ENCODE measurements around the gene KIAA2012. TPM values are rescaled to one million over a fixed set of nuclear protein-coding genes. Genes with fewer than 3 reads are reported as not detected.

KIAA2012 gene
- total RNA-seq = not detected in 2 replicates

DNA sequence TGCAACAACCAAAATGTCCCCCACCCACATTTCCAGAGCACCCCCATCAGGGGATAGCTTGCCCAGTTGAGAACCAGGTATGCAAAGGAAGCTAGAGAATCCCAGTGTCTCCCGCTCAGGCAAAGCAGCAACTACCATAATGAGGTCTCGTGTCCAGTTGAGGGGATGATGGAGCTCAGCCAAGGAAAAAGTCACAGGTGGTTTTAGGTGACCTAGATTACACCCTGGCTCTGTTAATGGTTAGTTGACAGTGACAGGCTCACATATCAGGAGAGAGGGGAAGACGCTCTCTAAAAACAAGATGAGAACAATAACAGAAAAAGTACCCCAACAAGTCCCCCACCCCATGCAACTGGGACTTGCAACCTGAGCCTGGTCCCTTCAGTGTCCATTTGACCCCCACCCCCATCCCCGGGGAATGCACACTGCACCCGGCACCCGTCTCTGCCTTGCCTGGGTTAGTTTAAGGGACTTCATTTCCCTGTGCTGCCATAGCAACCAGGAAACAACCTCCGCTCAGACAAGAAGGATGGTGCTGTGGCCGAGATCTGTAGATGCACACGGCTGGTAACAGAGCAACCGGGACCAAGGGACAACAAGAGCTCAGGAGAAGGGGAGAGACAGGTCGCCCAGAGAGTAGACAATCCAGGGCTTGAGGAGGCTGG, at the start of gene KIAA2012:
TSS of gene KIAA2012 (plus strand) at position 519 of the 665 bp plus-strand sequence. CDS start 373 bp downstream, outside the sequence.

DNA sequence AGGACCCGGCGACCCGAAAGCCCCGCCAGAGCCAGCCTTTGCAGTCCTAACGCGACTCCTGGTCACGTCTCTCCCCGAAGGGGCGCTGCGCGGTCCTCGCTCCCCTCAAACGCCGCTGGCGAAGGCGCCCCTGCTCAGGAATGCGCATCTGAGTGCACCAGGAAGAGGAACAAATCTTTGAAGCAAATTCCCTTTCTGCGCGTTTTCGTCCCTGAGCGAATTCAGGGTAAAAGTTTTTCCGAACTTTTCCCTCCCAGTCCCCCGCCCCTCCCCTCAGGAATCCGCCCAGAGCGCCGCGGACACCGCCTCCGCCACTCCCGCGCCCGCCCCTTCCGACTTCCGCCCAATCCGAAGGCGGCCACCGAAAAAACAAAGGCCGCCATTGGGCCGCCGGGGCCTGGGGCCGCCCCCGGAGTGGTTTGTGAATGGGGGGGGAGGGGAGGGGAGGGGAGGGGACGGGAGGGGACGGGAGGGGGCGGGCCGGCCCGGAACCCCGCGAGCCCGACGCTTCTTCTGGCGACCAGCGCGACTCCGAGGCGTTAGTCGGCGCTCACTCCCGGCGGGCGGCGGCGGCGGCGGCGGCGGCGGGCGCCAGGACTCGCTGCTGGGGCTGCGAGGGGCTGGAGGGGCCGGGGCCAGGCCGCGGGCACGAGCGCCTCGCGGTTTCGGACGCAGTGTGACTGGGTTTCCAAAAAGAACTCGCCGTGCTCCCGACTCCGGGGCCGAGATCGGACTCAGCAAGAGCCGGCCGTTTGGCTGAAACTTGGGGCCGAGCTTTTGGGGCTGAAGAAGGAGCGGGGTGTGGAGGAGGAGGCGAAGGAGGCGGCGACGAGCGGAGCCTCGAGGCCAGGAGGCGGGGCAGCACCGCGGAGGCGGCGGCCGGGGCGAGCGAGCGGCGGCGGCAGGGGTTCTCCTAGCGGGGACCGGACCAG, 39.5 kb upstream of the KIAA2012 start, which contains the start of gene FZD7:
TSS of gene FZD7 (plus strand) at position 539 of the 932 bp plus-strand sequence. CDS start 793 bp downstream, outside the sequence.

DNA sequence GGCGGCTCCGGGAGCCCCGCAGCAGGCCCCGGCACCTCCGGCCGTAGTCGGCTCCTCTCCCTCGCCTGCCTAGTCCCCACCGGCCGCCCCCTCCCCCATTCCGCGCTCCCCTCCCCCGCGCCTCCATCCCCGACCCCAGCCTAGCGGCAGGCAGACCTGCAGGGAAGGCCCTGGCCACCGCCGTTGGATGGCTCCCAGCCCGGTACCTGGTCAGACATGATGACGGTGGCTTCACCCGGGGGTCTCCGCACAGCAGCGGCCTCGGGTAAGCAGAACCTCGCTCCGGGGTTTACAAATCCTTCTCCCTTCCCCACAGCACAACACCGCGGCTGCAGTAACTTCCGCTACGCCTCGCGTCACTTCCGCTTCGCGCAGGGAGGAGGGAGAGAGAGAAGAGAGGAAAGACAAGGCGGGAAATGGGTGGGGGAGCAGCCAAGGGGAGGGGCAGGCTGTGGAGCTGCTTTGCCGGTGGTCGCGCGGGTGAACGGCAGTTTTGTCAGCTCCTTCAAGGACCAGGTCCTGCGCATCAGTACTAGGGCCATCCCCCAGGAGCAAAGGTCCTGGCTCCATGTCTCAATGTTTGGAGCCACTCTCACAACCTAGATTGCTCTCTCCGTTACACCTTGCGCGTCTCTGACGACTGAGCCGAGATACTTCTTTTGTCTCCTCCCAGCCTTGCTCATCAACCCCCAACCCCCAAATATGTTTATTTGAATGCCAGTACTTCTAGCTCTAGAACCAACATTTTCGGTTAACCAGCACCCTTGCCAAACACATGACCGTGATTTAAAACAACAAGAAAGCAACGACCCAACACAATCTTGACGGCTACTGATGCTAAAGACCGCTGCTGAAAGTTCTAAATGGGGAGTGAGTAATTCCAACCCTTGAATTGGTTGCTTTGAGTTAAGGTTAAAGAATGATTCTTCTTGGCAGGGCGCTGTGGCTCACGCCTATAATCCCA, 165.5 kb downstream of the KIAA2012 start, which contains the start of gene SUMO1:
TSS of gene SUMO1 (minus strand) at position 364 of the 964 bp plus-strand sequence. CDS start at position 218, 146 bp downstream.

Other genes starting within 250 kb of the KIAA2012 start
- gene FZD7, start 39.4 kb upstream of the KIAA2012 start, total RNA-seq = 30.6 and 31.8 TPM in 2 replicates
- gene SUMO1, start 165.3 kb downstream of the KIAA2012 start, total RNA-seq = 88.4 and 111 TPM in 2 replicates
- 50.7 and 72.5 TPM in 2 replicates for gene NOP58, start 192.5 kb downstream of the KIAA2012 start, total RNA-seq